Fibroblast of skin of scalp (primary cell): ENCODE data around the gene OR7G3. TPM values are rescaled to one million over a fixed set of nuclear protein-coding genes. Genes with fewer than 3 reads are reported as not detected.
A peak's percentile ranks its signal among the peaks of the same experiment; 100 is the strongest.

Experiments used
- DNase-seq: peaks from one replicate; pipeline ENCODE4 v3.0.0-alpha.2; 2013
- polyA plus RNA-seq, 2 experiments: library from polyadenylated mRNA; unstranded; fragments of 120-200 nt; gene quantifications; one replicate each; pipeline ENCODE4 v1.2.1, GENCODE V29; 2013; ENCODE audit not compliant: insufficient read length in 2 of 2

The OR7G3 gene
- polyA plus RNA-seq (2013, experiment 1 of 2; ENCODE audit: insufficient read length) = not detected
- polyA plus RNA-seq (2013, experiment 2 of 2; ENCODE audit: insufficient read length) = not detected

GRCh38 chr19:9126900-9127405 lies at the start of gene OR7G3:
Gene OR7G3 (minus strand): TSS chr19:9126950. CDS start chr19:9126950, 0 bp downstream.
- DNase-seq = no peak

GRCh38 chr19:9175326-9175725 lies 48.6 kb upstream of the OR7G3 start:
- no peak for DNase-seq

GRCh38 chr19:9171393-9171991 lies 44.7 kb upstream of the OR7G3 start:
- no peak for DNase-seq

- no peak for DNase-seq
These were observed 40.1 kb upstream of the OR7G3 start for GRCh38 chr19:9166846-9167245.

GRCh38 chr19:9165261-9165660 lies 38.5 kb upstream of the OR7G3 start:
- no peak for DNase-seq

- no peak for DNase-seq
These were observed 34.7 kb upstream of the OR7G3 start for GRCh38 chr19:9161427-9161826.

GRCh38 chr19:9159891-9160290 lies 33.1 kb upstream of the OR7G3 start:
- no peak for DNase-seq

GRCh38 chr19:9156304-9156703 lies 29.6 kb upstream of the OR7G3 start:
- DNase-seq = no peak

GRCh38 chr19:9155591-9155990 lies 28.8 kb upstream of the OR7G3 start:
- DNase-seq = no peak

- no peak for DNase-seq
These were observed 24.6 kb upstream of the OR7G3 start for GRCh38 chr19:9151367-9151766.

- no peak for DNase-seq
These were observed 23.9 kb upstream of the OR7G3 start for GRCh38 chr19:9150650-9151049.

GRCh38 chr19:9149997-9150396 lies 23.2 kb upstream of the OR7G3 start:
- DNase-seq = no peak

- DNase-seq = no peak
These were observed 21.9 kb upstream of the OR7G3 start for GRCh38 chr19:9148697-9149096.

- no peak for DNase-seq
These were observed 20.1 kb upstream of the OR7G3 start for GRCh38 chr19:9146882-9147281.

GRCh38 chr19:9144920-9145319 lies 18.2 kb upstream of the OR7G3 start:
- DNase-seq = no peak

- DNase-seq = peak; percentile 95
These were observed 13.6 kb upstream of the OR7G3 start, which contains the start of gene ZNF317 for GRCh38 chr19:9140159-9140874. Gene ZNF317 (plus strand): TSS chr19:9140397. CDS start chr19:9156017, 15,620 bp downstream.

- DNase-seq = no peak
These were observed 12.9 kb upstream of the OR7G3 start for GRCh38 chr19:9139609-9140158.

- DNase-seq = peak; percentile 6
These were observed 5.7 kb upstream of the OR7G3 start for GRCh38 chr19:9132422-9132821.

- no peak for DNase-seq
These were observed 4.2 kb upstream of the OR7G3 start for GRCh38 chr19:9130965-9131364.

GRCh38 chr19:9128171-9128570 lies 1.4 kb upstream of the OR7G3 start:
- peak; percentile 12 for DNase-seq

- no peak for DNase-seq
These were observed 10.2 kb downstream of the OR7G3 start for GRCh38 chr19:9116547-9116946.

- no peak for DNase-seq
These were observed 11.4 kb downstream of the OR7G3 start, which contains the start of gene OR7G1 for GRCh38 chr19:9115307-9115813. Gene OR7G1 (minus strand): TSS chr19:9115763. CDS start chr19:9115763, 0 bp downstream.

GRCh38 chr19:9109959-9110358 lies 16.8 kb downstream of the OR7G3 start:
- DNase-seq = no peak
